HG02870 (cell line): ENCODE data around the gene PAGE2B.
A peak's percentile ranks its signal among the peaks of the same experiment; 100 is the strongest.
"Not testable (repeated sequence)": the region's sequence is repeated elsewhere in the genome, so short reads cannot be mapped to it uniquely, and the experiment has no call there.

Source experiments
- ATAC-seq: cut with Tn5 transposase; IDR thresholded peaks from one replicate; pipeline ENCODE4 v1.9.1; 2021; ENCODE audit warnings: mild to moderate bottlenecking, moderate library complexity; ENCODE audit not compliant: unreplicated experiment

Gene PAGE2B, protein sequence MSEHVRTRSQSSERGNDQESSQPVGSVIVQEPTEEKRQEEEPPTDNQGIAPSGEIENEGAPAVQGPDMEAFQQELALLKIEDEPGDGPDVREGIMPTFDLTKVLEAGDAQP

DNA sequence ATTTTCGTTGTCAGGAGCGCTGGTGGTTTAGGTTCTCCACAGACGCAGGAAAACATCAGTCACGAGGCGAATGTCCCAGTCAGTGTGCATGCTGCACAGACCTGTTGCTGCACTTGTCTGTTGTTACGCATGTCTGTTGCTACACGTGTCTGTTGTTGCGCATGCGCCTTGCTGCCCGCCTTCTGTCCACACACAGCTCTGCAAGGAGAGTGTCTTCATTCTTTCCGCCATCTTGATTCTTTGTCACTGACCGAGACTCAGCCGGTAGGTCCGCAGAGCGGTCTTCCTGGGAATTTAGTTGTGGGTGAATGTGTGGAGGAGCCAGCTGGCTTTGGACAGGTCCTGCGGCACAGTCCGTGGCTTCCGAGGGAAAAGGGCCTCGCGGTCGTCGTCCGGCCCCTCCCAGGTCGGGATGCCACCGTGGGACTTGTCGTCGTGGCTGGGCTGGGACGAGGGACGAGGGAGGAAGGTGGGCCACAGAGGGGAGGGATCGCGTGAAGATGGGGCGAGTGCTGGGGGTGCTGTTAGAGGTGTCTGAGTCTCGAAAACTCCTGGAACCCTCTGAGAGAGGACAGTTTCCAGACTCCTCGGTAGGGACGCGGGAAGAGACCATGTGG, at the start of gene PAGE2B:
TSS of gene PAGE2B (plus strand) at position 180 of the 617 bp plus-strand sequence. CDS start 1,012 bp downstream, outside the sequence.
- ATAC-seq = no peak

DNA sequence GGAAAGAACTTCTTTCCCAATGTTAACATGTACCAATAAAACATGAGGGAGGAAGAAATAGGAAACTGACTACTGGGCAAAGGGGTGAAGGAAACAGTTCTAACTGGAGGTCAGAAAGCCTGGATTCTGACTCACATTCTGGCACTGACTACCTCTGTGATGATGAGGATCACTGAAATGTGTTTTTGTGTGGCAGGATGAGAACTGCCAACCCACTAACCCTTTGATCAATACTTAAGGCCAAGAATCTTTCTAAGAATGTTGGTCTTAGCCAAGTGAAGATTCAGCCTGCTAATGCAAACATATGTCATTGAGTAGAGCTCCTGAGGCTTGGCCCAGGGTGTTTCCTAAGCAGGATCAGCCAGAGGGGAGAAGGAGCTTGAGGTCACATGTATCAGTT, 48.7 kb upstream of the PAGE2B start:
- no peak for ATAC-seq

DNA sequence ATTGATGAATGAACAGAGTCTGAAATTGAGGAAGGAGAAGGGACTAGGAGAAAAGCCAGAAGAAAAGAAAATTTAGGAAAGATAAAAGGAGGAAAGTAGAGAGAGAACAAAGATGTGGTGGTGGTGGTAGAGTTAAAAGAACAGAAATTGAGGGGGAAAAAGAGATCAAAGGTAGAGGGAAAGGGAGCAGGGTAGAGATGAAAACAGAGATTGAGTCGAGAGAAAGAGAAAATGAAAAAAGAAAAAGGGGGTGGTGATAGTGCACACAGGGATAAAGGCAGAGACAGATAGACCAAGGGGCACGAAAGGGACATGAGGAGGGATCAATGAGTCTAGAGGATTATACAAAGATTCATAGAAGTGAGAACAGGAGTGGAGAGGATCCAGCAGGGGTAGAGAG, 48.0 kb upstream of the PAGE2B start:
- ATAC-seq = no peak

DNA sequence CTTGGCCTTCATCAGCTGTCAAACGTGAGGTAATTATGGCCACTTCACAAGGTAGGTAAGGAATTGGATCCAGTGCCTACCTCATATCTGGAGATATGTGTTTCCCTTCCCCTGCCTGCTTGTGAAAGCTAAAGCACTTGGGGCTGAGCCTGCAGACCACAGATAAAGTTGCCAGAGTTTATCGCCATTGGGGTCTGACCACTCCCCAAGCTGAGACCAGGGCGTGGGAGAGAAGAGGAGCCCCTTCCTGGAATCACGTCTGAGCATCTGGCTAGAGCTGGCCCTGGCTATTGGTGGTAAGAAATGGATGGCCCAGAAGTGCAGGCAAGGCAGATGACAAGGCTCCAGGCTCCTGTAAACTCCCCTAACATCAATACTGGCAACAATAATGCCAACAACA, 46.8 kb upstream of the PAGE2B start:
- no peak for ATAC-seq

DNA sequence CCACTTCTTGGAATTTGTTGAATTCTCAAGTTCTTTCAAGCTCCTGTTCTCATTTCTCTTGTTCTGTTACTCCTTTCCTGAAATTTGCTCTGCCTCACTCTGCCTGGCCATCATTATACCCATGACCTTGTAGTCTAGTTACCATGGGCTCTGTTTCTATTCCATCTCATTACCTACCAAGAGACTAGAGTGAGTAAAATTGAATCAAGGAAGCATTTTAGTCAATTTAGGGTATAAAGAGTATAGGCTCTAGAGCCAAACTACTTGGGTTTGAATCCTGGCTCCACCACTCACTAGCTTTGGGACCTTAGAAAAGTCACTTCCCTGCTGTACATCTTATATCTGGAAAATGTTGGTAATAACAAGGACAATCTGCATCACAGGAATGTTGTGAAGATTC, 46.2 kb upstream of the PAGE2B start:
- ATAC-seq = no peak

DNA sequence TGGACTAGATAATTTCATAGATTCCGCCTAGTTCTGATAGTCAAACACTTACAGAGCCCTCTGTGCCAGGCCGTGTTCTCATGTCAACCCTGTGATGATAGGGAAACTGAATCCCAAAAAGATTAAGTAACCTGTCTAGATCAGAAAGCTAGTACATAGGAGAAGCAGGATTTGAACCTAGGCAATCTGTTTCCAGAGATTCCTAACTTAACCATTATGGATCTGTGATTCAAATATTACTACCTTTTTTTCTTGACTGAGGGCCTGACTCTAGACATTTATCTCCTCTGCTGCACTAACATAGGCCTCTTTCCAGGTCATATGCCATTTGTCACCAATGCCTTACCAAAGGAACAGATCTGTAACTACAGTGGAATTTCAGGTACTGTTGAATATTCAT, 45.5 kb upstream of the PAGE2B start:
- ATAC-seq = no peak

DNA sequence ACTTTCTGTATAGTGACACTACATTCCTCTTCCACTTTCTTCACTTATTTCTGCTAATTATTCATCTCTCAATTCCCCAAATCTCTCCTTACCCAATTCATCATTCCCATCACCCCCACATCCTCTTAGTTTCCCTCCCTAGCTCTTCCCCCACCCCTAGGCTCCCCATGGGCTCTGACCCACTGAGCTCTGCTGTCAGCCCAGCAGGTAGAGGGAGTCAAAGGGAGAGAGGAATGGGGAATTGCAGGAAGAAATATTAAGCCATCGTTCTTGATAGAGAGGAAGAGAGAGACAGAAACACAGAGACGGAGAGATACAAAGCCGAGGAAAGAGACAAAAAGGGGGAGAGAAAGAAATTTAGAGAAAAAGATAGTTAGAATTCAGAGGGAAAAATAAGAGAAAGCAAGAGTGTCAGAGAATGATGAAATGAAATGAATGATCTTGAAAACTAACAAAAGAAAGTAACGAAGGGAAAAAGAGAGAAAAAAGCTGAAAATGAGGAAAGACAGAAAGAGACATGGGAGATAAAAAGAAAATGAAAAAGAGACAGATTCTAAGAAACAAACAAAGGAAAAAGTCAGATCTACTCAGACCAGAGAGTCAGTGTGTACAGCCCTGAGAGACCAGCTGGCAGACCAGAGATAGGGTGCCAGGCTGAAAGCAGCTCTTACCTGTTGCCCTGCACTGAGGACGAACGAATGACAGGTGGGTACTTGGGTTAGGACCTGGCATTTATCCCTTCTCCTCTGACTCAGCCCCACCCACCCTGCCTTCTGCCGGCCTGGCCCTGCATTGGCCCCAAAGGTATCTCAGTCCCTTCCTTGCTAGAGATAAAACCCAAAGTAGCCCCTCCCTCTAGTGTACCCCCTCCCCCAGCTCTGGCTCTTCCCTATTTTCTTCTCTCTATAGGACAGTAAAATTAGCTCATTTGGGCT, 44.3 kb upstream of the PAGE2B start, which contains the start of gene ALAS2:
TSS of gene ALAS2 (minus strand) at position 707 of the 935 bp plus-strand sequence. CDS start 4,977 bp downstream, outside the sequence.
- ATAC-seq = no peak

DNA sequence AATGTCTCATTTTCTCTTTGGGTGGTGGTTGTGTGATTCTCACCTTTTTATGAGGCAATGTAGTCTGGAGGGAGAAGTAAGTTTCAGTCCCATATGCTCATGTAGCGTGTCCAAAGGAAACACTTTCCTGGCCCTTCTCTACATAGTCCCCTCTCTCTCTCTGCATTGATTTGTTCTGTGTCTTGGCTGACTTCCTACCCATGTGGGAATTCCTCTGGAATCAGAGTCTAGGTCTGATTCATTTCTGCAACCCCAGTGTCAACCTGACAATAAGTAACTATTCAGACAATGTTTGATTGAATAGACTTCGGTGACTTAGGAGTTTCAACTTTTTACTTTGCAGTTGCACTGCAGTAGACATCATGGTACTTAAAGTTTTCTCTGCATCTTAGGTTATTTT, 41.4 kb upstream of the PAGE2B start:
- no peak for ATAC-seq

DNA sequence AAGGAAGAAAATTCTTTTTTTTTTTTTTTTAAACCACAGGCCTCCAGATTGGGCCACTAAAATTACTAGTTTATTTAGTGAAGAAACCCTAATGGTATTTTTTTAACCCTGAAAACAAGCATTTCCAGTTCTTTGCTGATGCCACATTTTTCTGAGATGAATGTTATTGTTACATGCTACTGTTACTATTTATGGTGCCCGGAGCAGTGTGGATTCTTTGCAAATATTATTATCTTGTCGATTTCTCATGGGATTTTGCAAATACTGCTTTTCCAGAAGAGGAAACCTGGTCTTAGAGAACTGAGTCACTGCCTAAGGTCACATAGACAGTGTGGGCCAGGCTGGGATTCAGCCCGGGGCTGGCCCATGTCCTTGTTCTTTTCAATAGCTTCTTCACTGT, 35.4 kb upstream of the PAGE2B start:
- ATAC-seq = no peak

DNA sequence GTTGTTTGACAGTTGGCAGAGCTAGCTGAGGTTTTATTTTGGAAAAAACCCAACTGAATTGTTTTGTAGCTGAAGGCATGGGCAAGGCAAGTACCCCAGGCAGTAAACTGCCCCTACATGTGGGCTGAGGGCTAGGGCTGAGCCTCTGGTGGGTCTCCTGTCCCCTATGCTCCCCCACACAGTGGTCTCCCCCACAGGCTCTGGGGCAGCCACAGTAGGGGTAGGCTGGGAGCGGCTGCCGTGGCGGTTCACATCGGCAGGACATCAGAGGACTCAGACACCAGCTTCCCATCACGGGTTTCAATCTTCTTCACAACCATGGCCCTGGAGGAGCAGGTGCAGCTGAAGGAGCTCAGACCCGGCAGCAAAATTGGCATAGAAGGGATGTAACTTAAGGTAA, 33.3 kb upstream of the PAGE2B start:
- ATAC-seq = no peak

DNA sequence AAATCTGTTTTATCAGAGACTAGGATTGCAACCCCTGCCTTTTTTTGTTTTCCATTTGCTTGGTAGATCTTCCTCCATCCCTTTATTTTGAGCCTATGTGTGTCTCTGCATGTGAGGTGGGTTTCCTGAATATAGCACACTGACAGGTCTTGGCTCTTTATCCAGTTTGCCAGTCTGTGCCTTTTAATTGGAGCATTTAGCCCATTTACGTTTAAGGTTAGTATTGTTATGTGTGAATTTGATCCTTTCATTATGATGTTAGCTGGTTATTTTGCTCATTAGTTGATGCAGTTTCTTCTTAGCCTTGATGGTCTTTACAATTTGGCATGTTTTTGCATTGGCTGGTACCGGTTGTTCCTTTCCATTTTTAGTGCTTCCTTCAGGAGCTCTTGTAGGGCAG, 24.2 kb upstream of the PAGE2B start:
- ATAC-seq = not testable (repeated sequence)

DNA sequence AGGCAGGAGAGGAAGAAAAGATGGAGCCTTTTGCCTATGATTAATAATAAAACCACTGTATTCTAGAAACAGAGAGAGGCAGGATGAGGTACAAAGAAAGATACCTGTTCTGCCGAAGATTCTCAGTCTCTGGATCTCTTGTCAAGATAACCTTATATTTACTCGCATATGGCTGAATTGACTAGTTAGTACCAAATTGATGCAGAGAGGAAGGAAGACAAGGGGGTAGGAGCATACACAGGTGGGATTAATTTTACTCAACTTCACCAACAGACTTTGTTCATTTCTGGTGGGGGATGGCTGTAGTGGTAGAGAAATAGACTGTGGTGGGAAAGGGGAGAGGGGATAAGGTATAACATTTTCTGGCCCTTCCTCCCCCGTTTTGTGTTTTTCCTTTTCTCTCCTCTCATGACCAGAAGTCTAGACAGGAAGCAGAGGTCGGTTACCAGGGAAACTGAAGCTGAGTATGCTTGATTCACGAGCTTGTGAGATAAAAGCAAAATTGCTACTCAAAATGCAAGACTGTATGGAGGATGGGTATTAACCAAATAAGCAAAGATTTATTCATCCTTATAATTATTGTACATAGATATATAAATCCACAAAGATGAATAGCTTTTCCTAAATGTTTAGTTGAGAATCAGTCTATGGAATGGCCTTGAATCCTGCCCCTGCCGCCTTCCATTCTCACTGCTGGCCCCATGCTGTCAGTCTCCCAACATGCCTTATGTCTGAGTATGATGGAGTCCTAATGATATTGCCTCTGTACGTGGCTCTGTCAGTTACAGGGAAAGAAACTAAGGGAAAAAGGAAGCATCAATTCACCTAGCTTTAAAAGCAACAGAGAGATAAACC, 17.8 kb upstream of the PAGE2B start:
- no peak for ATAC-seq

DNA sequence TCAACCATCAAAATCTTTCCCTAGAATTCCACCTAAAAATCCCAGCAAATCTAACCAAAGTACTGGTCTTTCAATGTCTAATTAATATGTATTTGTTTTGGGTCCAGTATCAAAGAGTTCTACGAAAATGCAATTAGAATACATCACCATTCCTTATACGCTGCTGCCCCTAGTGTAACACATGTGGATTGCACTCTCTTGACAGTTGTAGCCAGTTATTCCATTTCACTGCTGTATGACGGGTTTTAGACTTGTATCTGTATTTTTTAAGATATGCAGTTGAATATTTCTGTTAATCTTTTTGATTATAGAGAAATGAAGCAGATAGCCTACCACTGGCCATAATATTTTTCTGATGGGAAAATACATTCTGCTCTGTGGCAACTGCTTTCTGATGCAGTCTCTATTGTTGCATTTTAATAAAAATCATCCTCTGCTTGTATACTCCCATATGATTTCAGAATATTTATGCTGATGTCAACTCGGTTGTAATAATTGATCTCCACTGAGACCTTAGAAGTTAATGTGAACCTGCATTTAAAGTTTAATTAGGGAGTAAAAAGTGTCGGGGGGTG, 17.1 kb upstream of the PAGE2B start:
- peak; percentile 53 for ATAC-seq

DNA sequence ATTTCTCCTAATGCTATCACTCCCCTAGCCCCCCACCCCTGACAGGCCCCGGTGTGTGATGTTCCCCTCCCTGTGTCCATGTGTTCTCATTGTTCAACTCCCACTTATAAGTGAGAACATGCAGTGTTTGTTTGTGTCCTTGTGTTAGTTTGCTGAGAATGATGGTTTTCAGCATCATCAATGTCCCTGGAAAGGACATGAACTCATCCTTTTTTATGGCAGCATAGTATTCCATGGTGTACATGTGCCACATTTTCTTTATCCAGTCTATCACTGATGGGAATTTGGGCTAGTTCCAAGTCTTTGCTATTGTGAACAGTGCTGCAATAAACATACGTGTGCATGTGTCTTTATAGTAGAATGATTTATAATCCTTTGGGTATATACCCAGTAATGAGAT, 7.7 kb upstream of the PAGE2B start:
- ATAC-seq = not testable (repeated sequence)

DNA sequence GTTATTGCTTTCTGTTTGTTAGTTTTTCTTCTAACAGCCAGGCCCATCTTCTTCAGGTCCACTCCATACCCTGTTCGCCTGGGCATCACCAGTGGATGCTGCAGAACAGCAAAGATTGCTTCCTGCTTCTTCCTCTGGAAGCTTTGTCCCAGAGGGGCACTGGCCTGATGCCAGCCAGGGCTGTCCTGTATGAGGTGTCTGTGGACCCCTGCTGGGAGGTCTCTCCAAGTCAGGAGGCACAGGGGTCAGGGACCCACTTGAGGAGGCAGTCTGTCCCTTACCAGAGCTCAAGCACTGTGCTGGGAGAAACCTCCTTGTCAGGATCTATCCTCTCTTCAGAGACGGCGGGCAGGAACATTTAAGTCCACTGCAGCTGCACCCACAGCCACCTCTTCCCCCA, 2.5 kb upstream of the PAGE2B start:
- no peak for ATAC-seq

DNA sequence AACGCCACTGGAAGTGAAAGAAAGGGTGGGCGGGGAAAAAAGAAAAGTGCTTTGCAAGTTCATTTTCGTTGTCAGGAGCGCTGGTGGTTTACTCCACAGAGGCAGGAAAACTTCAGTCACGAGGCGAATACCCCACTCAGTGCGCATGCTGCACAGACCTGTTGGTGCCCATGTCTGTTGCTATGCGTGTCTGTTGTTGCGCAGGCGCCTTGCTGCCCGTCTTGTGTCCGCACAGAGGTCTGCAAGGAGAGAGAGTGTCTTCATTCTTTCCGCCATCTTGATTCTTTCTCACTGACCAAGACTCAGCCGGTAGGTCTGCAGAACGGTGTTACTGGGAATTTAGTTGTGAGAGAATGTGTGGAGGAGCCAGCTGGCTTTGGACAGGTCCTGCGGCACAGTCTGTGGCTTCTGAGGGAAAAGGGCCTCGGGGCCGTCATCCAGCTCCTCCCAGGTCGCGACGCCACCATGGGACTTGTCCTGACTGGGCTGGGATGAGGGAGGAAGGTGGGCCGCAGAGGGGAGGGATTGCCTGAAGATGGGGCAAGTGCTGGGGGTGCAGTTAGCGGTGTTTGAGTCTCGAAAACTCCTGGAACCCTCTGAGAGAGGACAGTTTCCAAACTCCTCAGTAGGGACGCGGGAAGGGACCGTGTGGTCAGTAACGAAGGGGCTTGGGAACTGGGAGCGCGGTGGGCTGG, 14.1 kb downstream of the PAGE2B start, which contains the start of gene PAGE2:
TSS of gene PAGE2 (plus strand) at position 224 of the 695 bp plus-strand sequence. CDS start 1,003 bp downstream, outside the sequence.
- no peak for ATAC-seq

DNA sequence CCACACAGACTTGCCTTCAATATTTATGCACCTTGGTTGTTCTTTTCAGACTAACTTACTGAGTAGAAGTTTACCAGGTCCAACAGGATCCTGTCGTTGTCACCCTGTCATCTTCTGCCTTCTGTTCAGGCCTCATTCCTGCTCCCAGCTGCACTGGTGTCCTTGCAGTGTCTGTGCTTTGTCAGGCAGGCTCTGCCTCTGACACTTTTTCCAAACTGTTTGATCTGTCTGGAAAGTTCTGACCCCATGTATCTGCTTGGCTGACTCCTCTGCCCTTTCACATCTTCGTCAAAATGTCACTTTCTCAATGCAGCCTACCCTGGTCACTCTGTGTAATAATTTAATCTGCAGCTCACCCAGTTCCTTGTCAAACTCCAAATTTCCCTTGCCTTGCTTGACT, 23.9 kb downstream of the PAGE2B start:
- ATAC-seq = no peak

DNA sequence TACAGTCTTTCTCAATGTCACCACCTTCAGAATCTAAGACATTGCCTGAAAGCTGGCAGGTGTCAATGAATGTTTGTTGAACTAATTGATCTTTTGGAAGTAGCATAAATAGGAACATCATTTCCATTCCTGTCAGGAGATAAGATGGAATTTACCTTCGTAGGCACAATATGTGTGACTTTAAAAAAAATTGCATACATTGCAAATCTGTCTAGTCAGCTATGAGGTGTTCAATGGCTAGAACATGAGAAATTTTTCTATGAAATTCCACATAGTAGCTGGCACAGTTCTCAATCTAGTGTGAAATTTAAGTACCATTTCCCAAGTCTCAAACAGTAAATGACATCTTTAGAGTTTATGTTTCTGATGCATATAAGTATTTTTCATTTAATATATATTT, 24.3 kb downstream of the PAGE2B start:
- no peak for ATAC-seq

DNA sequence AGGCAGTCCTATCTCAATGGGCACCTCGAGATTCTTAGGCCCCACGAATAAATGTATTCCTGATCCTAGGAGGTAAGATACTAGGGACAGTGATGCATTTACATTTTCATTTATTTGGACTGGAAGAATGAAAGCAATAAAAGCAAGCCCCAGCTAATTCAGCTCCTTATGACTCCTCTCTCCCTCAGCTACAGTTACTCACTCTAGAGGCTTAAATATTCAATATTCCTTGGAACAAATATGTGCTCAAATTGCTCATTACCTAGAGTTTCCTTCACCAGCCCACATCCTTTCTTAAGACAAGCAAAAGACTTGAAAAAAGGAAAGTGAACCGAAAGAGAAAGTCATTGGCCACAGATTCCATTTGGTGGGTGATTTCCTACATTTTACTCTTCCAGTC, 27.9 kb downstream of the PAGE2B start:
- no peak for ATAC-seq

DNA sequence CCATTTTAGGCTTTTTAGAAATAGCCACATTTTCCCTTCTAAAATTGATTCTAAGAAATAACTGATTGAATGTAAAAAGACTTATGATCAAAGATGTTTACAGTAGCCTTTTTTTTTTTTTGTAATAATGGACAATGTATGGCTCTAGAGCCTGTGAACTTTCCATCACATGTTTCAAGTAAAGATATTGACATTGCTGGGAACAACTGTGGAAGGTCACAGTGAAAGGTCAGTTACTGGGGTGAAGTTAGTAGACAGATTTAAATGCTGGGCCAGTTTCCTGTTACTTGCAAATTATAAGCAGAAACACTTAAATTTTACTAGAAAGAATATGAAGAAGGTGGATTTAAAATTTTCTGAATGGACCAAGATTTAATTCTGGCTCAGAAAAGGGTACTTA, 32.4 kb downstream of the PAGE2B start:
- ATAC-seq = no peak
